Stimulated activated memory B cell treated with anti-CD40 and anti-IgM and Interleukin-4, amounts not matched to agents 10 μg/mL and 1 μg/mL and 100 μg/mL, for 72 hours (primary cell): Measurements from ENCODE around the gene FBXO46.
"Not testable (repeated sequence)": the region's sequence is repeated elsewhere in the genome, so short reads cannot be mapped to it uniquely, and the experiment has no call there.

ENCODE experiments used
- ATAC-seq: fragments of 150-1000 bp; cut with Tn5 transposase; 2 replicates; pipeline ENCODE4 v1.10.0; 2021
- H3K27ac Mint-ChIP-seq: one replicate; pipeline ENCODE4 v1.8.0; 2022; ENCODE audit warnings: mild to moderate bottlenecking, mixed read lengths
- H3K27me3 Mint-ChIP-seq: one replicate; pipeline ENCODE4 v1.8.0; 2022; ENCODE audit warnings: mixed read lengths
- H3K36me3 Mint-ChIP-seq: one replicate; pipeline ENCODE4 v1.8.0; 2022; ENCODE audit warnings: mixed read lengths
- H3K4me1 Mint-ChIP-seq: one replicate; pipeline ENCODE4 v1.8.0; 2022; ENCODE audit warnings: mixed read lengths
- H3K4me3 Mint-ChIP-seq: one replicate; pipeline ENCODE4 v1.8.0; 2022; ENCODE audit warnings: mild to moderate bottlenecking, moderate library complexity, mixed read lengths
- H3K9me3 Mint-ChIP-seq: one replicate; pipeline ENCODE4 v1.8.0; 2022; ENCODE audit warnings: mixed read lengths

FBXO46 gene

DNA sequence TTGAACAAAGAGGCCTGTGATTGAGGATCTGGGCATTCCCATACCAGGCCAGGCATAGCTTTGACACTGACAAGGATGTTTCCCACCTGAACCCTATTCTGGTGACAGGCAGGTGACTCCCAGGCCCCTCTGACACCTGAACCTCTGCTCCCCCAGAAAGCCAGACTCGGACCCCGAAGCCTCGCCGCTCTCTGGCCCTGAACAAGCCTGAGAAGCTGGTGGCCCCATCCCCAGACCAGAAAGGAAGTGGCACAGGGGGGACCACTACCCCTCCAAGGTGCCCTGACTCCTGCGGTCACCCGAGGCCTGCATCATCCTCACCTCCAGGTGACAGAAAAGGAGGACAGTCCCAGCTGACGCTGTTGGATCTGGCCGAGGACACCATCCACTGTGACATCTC lies 23.6 kb upstream of the FBXO46 start:
- H3K27me3 Mint-ChIP-seq: peaks cover 22% of the 10 kb centered on the region

DNA sequence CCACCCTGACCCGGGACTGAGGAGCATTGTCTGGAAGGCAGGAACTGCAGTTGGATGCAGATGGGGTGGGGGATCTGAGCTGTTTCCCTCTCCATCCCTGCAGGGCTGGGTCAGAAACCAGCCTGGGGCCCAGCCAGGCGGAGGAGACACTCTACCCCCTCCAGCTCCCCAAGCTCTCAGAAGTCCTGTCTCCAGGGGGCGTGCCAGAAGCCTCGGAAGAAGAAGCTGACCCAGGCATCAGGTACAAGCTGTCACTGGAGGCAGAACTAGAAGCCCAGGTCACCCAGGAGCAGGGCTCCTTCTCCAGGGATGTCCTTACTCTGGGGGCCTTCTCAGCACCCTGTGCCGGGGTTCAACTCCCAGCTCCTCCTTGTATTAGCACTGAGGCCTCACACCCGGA lies 22.9 kb upstream of the FBXO46 start:
- Mint-ChIP-seq H3K36me3 (no peaks in the 10 kb centered on the region), H3K27ac (no peak overlapping the region), H3K27me3 (peaks cover 15% of the 10 kb centered on the region), H3K9me3 (no peaks in the 10 kb centered on the region), H3K4me3 (no peak overlapping the region), H3K4me1 (no peaks in the 10 kb centered on the region)
- ATAC-seq: no peak

More for the DNA sequence above, 23.6 kb upstream of the FBXO46 start:
- no peak for ATAC-seq
- H3K4me3 Mint-ChIP-seq: no peak overlapping the region
- H3K36me3 Mint-ChIP-seq: no peaks in the 10 kb centered on the region
- no peak overlapping the region for H3K27ac Mint-ChIP-seq
- no peaks in the 10 kb centered on the region for H3K9me3 Mint-ChIP-seq
- H3K4me1 Mint-ChIP-seq: no peaks in the 10 kb centered on the region

DNA sequence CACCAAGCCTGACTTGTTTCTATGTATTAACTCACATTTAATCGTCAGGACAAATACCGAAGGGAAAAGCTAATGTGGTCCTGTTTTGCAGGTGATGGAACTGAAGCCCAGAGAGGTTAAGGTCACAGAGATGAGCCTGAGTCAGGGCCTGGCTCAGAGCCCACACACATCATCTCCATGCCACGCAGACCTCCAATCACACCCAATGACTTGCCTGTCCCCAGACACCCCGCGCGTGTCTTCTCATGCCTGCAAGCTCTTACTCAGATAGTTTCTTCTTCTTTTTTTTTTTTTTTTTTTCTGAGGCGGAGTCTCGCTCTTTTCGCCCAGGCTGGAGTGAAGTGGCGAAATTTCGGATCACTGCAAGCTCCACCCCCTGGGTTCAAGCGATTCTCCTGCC lies 21.9 kb upstream of the FBXO46 start:
- H3K4me3 Mint-ChIP-seq: no peak overlapping the region
- H3K9me3 Mint-ChIP-seq: no peaks in the 10 kb centered on the region
- H3K27ac Mint-ChIP-seq: no peak overlapping the region
- no peaks in the 10 kb centered on the region for H3K4me1 Mint-ChIP-seq
- peaks cover 11% of the 10 kb centered on the region for H3K27me3 Mint-ChIP-seq
- H3K36me3 Mint-ChIP-seq: no peaks in the 10 kb centered on the region
- no peak for ATAC-seq

GRCh38 chr19:45751483-45751882 lies 20.8 kb upstream of the FBXO46 start:
- peaks cover 12% of the 10 kb centered on the region for H3K27me3 Mint-ChIP-seq
- not testable (repeated sequence) for H3K4me1 Mint-ChIP-seq, H3K9me3 Mint-ChIP-seq, H3K27ac Mint-ChIP-seq, H3K4me3 Mint-ChIP-seq, H3K36me3 Mint-ChIP-seq, ATAC-seq

GRCh38 chr19:45747513-45747912 lies 16.8 kb upstream of the FBXO46 start:
- H3K9me3 Mint-ChIP-seq: no peaks in the 10 kb centered on the region
- no peaks in the 10 kb centered on the region for H3K4me1 Mint-ChIP-seq
- no peak for ATAC-seq
- H3K27me3 Mint-ChIP-seq: peaks cover 13% of the 10 kb centered on the region
- H3K4me3 Mint-ChIP-seq: no peak overlapping the region
- no peak overlapping the region for H3K27ac Mint-ChIP-seq
- H3K36me3 Mint-ChIP-seq: no peaks in the 10 kb centered on the region

DNA sequence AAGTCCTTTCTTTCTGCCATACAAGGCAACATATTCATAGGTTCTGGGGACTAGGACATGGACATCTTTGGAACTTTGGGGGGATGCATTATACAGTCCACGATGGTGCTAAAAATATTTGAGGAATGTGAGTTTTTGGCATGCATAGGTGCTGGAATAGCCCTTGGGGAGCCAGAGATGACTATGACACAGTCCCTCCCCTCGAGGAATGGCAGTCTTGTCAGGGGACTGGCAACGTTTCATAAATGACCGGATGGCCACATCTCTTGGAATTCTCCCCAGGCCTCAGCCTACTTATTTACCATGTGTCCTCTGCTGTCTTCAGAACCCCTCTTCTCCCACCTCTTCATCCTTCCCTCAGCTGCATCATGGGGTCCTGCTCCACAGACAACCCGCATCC lies 16.2 kb upstream of the FBXO46 start:
- Mint-ChIP-seq H3K27ac (no peak overlapping the region), H3K27me3 (peaks cover 17% of the 10 kb centered on the region), H3K4me3 (no peak overlapping the region), H3K4me1 (no peaks in the 10 kb centered on the region), H3K36me3 (no peaks in the 10 kb centered on the region), H3K9me3 (no peaks in the 10 kb centered on the region)
- no peak for ATAC-seq

- Mint-ChIP-seq H3K4me3 (no peak overlapping the region), H3K36me3 (no peaks in the 10 kb centered on the region), H3K9me3 (no peaks in the 10 kb centered on the region), H3K4me1 (no peaks in the 10 kb centered on the region), H3K27me3 (peaks cover 17% of the 10 kb centered on the region), H3K27ac (no peak overlapping the region)
- no peak for ATAC-seq
Observed at GRCh38 chr19:45745606-45746005, 14.9 kb upstream of the FBXO46 start.

- H3K4me3 Mint-ChIP-seq: no peak overlapping the region
- H3K4me1 Mint-ChIP-seq: no peaks in the 10 kb centered on the region
- no peak for ATAC-seq
- no peak overlapping the region for H3K27ac Mint-ChIP-seq
- H3K36me3 Mint-ChIP-seq: no peaks in the 10 kb centered on the region
- peaks cover 17% of the 10 kb centered on the region for H3K27me3 Mint-ChIP-seq
- H3K9me3 Mint-ChIP-seq: no peaks in the 10 kb centered on the region
Observed at GRCh38 chr19:45742969-45743368, 12.3 kb upstream of the FBXO46 start.

DNA sequence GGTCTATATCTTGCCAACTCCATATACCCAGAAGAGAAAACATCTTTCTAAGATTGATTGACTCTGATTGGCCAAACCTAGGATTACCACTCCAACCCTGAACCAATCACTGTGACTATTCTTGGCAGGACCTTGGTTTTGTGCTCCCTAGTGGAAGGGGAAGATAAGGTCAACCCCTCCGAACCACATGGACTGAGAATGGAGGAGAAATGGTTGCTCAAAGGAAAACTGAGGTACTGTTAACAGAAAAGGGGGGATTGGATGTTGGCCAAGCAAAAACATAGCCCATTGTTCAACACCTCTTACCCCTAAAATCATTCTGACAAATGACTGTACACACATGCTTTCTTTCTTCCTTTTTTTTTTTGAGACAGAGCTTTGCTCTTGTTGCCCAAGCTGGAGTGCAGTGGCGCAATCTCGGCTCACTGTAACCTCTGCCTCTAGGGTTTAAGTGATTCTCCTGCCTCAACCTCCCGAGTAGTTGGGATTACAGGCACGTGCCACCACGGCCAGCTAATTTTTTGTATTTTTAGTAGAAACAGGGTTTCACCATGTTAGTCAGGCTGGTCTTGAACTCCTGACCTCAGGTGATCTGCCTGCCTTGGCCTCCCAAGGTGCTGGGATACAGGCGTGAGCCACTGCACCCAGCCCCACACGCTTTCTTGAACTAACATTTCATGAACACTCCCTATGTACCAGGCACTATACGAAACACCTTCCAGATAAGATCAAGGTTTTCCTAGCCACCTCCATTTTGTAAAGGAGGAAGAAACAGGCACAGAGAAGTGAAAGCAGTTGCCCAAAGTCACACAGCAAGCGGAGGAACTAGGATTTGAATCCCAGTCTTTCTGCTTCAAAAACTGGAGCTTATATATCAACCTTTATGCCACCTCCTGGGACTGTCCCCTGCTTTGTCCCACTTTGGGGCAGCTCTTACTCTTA lies 9.1 kb upstream of the FBXO46 start:
- Mint-ChIP-seq H3K4me3 (no peak overlapping the region), H3K9me3 (no peaks in the 10 kb centered on the region), H3K27me3 (peaks cover 9% of the 10 kb centered on the region), H3K36me3 (no peaks in the 10 kb centered on the region), H3K4me1 (no peaks in the 10 kb centered on the region), H3K27ac (no peak overlapping the region)
- ATAC-seq: no peak

DNA sequence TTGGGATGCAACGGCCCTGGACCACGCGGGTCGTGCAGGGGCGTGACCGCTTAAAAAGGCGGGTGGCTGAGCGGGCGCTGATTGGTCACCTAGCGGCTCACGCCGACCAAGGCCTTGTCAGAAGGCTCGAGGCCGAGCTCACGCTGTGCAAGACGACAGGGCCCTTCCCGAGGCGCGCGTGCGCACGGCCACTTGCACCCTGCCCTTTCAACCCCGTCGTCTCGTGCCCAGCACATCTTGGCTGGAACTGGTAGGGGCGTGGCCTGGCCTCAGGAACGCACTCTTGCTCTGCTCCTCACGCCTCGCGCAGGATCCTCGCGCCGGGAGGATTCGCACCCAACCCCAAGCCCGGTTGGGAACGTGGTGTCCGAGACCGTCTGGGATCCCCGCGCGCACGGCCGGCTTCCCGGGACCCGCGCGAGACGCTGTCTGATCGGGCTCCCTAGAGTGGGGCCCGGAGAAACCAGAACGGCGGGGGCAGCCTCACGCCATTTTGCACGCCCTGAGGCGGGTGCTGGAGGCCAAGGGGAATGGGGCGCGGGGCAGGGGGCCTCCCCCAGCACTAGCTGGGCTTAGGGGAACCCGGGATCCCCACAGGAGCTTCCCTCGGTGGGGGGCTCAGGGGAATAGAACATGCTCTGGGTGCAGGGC lies 2.6 kb upstream of the FBXO46 start, which contains the start of gene MEIOSIN:
MEIOSIN (plus strand) TSS at position 280 of the 651 bp plus-strand sequence. CDS start 1,938 bp downstream, outside the sequence.
- Mint-ChIP-seq H3K4me1 (peaks cover 25% of the 10 kb centered on the region), H3K36me3 (peaks cover under 1% of the 10 kb centered on the region), H3K27me3 (no peaks in the 10 kb centered on the region), H3K9me3 (no peaks in the 10 kb centered on the region), H3K4me3 (no peak within 1 kb of the TSS), H3K27ac (no peak within 1 kb of the TSS)
- no peak for ATAC-seq

DNA sequence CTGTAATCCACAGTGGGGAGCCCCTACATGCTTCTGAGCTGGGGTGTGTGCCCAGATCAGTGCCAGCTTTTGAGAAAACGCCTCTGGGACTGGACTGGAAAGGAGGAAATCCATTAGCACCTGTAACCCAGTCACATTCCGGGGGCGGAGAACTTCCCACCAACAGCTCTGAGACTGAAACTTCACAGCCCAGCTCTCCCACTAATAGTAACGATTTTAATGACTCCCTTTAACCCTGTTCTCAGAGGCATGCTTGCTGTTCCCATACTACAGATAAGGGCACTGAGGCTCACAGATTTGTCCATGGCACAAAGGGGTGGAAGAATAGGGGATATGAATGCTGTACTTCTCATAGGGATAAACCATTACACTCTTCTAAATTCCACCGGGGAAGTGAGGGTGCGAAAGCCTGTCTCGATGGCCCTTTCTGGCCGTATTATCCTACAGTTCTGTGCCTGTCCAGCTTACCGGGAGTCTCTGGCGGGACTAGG lies 851 bp downstream of the FBXO46 start:
- H3K36me3 Mint-ChIP-seq: peaks cover 6% of the 10 kb centered on the region
- H3K27ac Mint-ChIP-seq: peak overlapping the region; percentile 92
- peaks cover 41% of the 10 kb centered on the region for H3K4me1 Mint-ChIP-seq
- H3K4me3 Mint-ChIP-seq: peak overlapping the region; percentile 97
- no peaks in the 10 kb centered on the region for H3K9me3 Mint-ChIP-seq
- ATAC-seq: no peak
- no peaks in the 10 kb centered on the region for H3K27me3 Mint-ChIP-seq

GRCh38 chr19:45728683-45729082 lies 2.0 kb downstream of the FBXO46 start:
- H3K27ac Mint-ChIP-seq, ATAC-seq, H3K9me3 Mint-ChIP-seq, H3K27me3 Mint-ChIP-seq: not testable (repeated sequence)
- Mint-ChIP-seq H3K36me3 (peaks cover 11% of the 10 kb centered on the region), H3K4me3 (peak overlapping the region; percentile 56), H3K4me1 (peaks cover 41% of the 10 kb centered on the region)

DNA sequence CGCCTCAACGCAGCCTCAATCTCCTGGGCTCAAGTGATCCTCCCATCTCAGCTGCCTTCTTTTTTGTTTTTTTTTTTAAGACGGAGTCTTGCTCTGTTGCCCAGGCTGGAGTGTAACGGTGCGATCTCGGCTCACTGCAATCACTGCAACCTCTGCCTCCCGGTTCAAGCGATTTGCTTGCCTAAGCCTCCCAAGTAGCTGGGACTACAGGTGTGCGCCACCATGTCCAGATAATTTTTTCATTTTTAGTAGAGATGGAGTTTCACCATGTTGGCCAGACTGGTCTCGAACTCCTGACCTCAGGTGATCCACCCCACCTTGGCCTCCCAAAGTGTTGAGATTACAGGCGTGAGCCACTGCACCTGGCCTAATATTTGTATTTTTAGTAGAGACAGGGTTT lies 10.6 kb downstream of the FBXO46 start:
- peaks cover 43% of the 10 kb centered on the region for H3K36me3 Mint-ChIP-seq
- not testable (repeated sequence) for H3K27me3 Mint-ChIP-seq, ATAC-seq, H3K9me3 Mint-ChIP-seq, H3K4me3 Mint-ChIP-seq, H3K27ac Mint-ChIP-seq
- peaks cover 36% of the 10 kb centered on the region for H3K4me1 Mint-ChIP-seq

DNA sequence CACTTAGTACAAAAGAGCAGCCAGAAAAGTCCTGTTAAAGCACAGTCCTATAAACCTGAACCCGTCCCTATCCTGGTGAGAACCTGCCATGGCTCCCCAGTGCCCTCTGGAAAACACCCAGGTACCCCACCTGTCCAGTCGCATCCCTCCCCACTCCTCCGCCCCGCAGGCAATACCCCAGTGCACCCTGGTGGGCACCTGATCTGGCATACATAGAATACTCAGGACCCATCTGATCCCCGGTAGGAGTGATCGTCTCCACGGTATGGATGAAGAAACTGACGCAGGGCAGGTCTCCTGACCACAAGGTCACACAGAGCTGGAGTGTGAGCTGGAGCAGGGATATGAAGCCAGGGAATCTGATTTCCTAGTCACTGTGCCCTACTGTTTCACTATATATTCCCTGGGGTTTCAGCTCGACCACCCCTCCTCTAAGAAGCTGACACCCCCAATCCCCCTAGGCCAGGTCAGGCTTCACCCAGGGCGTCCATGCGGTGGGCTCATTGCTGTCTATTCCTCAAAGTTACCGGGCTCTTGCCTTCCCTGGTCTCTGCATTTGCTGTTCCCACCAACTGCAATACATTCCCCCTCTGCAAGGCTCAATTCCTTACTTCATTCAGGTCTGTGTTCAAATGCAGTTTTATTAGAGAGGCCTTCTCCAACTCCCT lies 12.6 kb downstream of the FBXO46 start:
- peaks cover 34% of the 10 kb centered on the region for H3K36me3 Mint-ChIP-seq
- H3K27me3 Mint-ChIP-seq: no peaks in the 10 kb centered on the region

More for the DNA sequence above, 12.6 kb downstream of the FBXO46 start:
- H3K9me3 Mint-ChIP-seq: no peaks in the 10 kb centered on the region
- H3K4me3 Mint-ChIP-seq: peak overlapping the region; percentile 94
- H3K27ac Mint-ChIP-seq: peak overlapping the region; percentile 78
- H3K4me1 Mint-ChIP-seq: peaks cover 38% of the 10 kb centered on the region
- no peak for ATAC-seq
